Stimulated activated CD4-positive, alpha-beta T cell treated with anti-CD3 and anti-CD28 coated beads, Interleukin-4, amount 100 ng/mL, for 1 hour (primary cell): ENCODE measurements around the gene KAT2A.

Source experiments
- DNase-seq: peaks from one replicate; pipeline ENCODE4 v3.0.0-alpha.2; 2020

Gene KAT2A

GRCh38 chr17:42112552-42113176 lies 8.5 kb downstream of the KAT2A start, which contains the start of gene DHX58:
Gene DHX58, minus strand, starts transcription at chr17:42112714. Its CDS starts 822 bp downstream, at chr17:42111892.
- DNase-seq = peak; percentile 70

- peak; percentile 34 for DNase-seq
Observed at GRCh38 chr17:42111871-42112551, 9.2 kb downstream of the KAT2A start.

DNA sequence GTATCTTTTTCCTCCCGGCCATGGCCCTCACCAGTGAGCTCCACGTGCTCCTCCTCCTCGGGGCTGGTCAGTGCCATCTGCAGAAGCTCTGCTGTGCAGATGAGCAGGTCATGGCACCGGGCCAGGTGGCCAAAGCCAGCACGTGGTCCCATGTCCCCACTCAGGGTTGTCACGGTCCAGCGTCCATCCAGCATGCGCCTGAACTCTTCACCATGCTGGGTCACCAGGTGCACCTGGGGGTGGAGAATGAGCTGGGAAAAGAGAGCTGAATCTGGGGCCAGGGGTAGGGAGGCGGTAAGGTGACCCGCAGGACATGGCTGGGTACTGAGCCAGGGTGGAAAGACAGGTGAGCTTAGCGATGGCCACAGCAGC lies 9.9 kb downstream of the KAT2A start:
- no peak for DNase-seq

DNA sequence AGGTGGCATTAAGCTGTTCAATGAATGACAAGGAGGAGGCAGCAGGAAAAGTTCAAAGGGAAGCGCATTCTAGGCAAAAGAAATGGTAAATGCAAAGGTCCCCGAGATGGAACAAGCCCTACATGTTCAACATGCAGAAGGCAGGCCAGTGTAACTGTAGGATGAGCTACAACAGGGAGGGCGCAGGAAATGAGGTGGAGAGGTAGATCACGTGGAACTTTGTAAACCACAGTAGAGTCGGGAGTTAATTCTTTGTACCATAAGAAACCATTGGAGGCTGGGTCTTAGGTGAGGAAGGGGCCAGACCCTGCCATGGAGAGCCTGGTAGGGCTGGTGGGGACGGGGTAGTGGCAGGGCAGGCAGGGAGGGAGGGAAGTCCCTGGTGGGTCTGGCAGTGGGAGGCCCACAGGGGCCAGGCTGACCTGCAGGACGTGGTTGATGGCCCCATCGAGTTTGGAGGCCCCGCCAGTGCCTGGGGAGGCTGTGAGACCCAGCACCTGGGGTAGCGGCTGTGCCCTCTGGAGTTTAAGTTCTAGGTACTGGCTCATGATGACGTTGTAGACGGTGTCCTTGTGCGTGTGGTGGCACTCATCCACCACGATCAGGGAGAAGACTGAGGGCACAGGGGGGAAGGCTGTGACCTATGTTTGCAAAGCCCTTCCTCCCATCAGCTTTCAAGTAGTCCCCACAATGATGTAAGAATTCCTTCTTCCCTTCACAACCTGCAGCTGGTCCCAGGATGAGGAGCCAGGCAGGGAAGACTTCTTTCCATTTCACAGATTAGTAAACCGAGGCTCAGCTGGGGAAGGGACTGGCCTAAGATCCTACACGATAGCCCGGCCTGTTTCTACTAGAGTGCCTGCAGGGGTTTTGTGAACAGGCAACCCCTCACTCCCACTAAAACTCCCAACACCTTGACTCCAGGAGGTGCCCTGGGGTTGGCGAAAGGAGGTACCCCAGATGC lies 10.6 kb downstream of the KAT2A start:
- DNase-seq = no peak

DNA sequence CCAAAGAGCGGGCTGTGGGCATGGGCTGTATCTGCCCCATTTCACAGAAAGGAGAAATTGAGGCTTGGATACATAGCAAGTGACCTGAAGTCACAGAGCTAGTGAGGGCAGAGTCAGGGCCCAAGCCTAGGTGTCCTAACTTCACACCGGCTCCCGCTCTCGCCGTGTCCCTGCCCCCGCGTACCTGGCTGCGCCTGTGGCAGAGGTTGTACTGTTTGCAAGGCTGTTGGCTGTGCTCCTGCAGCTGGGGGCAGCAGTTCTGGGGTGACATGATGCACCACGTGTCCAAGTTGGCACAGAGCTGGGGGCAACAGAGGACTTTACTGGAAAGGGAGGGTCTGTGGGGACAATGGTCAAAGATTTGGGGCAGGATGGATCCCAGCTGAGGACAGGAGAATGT lies 12.1 kb downstream of the KAT2A start:
- no peak for DNase-seq

- peak; percentile 89 for DNase-seq
Observed at GRCh38 chr17:42107597-42108576, 13.3 kb downstream of the KAT2A start.

- DNase-seq = no peak
Observed at GRCh38 chr17:42107124-42107523, 14.0 kb downstream of the KAT2A start.

DNA sequence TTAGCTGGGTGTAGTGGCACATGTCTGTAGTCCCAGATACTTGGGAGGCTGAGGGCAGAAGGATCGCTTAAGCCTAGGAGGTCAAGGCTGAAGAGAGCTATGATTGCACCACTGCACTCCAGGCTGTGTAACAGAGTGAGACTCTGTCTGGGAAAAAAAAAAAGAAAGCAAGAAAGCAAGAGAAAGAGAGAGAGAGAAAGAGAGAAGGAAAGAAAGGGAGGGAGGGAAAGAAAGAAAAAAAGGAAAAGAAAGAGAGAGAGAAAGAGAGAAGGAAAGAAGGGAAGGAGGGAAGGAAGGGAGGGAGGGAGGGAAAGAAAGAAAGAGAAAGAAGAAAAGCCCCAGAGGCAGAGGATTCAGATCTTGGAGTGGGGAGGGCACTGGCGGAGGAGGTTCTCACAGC lies 15.2 kb downstream of the KAT2A start:
- DNase-seq = no peak

DNA sequence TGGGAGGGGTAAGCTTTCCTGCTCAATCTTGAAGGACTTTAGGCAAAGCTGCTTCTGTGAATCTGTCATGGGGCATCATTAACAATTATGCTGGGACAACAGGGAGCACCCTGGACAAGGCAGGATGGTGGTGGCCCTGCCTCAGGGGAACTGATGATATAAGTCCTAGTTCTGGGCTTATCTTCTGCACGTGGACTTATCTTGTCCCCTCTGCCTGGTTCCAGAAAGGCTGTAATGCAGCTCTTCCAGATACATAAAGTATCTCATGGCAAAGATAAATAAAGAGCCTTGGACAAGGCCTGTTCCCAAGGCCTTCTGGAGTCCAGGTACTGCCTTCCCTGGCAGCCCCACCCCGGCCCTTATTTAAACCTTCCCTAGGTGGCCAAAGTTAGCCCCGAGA lies 16.9 kb downstream of the KAT2A start:
- no peak for DNase-seq

DNA sequence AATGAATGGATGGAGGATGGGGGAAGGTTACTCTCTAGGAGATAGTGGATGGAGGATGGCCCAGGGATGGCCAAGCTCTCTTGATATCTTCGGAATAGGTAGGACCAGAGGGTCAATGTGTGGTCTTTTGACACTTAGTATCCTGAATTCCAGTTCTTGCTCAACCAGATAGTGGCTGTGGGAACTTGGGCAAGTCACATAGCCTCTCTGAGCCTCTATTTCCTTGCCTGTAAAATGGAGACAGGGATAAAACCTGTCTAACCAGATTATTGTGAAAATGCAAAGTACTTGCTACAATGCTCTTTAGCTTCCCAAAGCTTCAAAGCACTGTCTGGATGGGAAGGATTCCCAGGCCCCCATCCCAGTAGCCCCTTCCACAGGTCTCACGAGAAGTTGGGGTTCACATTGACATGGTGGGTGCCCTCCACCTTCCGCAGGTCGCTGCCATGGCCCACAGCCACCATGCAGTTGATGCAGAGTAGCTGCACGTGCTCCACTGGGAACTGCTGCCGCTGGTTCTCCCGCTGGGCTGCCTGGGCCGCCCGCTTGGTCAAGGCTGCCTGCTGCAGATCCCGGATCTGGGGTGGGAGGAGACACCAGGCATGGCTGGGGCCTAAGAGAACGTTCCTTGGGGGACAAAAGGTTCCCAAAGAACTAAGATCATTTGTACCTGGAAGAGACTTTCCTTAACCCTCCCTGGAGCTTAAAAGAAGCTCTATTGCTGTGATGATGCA lies 17.8 kb downstream of the KAT2A start:
- DNase-seq = no peak

GRCh38 chr17:42101513-42102292 lies 19.5 kb downstream of the KAT2A start:
- peak; percentile 65 for DNase-seq

DNA sequence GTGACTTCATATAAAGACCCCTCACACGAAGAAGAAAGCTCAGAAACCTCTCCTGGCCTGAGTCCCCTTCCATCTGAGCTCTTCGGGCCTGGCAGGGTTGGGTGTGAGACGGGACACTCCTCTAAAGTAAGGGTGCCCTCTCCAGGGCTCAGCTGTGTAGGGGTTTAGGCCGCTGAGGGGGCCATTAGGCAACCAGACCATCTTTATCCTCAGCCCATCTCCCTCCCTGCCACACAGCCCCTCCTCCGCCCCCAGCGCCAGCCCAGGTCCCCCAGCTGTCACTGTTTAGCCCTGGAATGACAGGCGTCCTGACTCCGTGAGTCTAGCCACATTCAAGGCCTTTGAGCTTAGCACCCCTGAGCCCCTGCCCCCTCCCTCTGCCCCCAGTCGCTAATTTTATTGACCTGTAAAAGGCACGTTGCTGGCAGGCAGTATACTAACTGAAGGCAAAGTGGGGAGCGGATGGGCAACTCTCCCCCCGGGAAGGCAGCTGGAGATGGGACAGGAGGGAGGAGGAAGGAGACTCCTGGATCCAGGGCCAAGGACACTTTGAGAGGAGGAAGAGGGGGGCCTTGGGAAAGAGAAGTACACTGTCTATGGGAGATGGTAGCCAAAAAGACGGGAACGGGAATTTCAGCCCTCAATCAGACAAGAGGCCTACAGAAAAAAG lies 22.3 kb downstream of the KAT2A start:
- DNase-seq = no peak

DNA sequence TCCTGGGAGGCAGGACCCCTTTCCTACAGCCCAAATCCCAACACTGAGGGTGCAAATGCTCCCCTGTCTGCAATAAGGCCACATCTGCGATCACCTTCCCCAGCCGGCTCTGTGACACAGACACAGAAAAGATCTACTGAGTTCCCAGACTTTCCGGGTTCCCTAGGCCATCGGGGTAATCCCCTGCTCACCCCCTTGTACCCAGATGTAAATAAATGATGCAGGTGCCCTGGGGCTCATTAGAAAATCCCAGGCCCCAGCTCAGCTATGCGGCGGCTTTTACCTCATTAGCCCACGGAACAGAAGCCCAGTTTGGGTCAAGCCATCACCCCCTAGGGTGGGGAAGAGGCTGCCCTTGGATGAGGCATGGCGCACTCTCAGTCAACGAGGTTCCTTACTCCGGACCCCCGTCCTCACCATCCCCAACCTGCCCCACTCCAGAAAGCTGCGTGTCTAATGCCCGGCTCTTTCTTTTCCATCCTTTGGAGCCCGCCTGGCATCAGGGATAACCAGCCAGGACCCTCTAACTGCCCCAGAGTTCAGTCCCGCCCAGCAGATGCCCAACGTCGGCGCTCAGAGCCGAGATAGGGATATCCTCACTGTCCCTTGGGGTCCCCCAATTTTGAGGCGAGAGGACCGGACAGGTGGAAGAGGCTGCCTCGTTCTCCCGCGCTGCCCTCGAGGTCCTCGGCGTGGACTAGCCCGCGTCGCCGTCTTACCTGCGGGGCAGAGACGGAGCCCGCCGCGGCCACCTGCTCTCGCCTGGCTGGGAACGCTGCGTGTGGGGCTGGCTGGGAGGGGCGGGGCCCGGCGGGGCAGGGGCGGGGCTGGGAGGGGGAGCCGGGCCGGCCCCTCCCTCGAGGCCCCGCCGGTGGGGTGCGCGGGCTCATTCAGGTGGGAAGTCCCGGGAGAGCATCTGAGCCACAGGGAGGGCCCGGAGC lies 23.2 kb downstream of the KAT2A start, which contains the start of gene ZNF385C:
ZNF385C (minus strand) TSS at position 783 of the 941 bp plus-strand sequence. CDS start 35,417 bp downstream, outside the sequence.
- peak; percentile 66 for DNase-seq

DNA sequence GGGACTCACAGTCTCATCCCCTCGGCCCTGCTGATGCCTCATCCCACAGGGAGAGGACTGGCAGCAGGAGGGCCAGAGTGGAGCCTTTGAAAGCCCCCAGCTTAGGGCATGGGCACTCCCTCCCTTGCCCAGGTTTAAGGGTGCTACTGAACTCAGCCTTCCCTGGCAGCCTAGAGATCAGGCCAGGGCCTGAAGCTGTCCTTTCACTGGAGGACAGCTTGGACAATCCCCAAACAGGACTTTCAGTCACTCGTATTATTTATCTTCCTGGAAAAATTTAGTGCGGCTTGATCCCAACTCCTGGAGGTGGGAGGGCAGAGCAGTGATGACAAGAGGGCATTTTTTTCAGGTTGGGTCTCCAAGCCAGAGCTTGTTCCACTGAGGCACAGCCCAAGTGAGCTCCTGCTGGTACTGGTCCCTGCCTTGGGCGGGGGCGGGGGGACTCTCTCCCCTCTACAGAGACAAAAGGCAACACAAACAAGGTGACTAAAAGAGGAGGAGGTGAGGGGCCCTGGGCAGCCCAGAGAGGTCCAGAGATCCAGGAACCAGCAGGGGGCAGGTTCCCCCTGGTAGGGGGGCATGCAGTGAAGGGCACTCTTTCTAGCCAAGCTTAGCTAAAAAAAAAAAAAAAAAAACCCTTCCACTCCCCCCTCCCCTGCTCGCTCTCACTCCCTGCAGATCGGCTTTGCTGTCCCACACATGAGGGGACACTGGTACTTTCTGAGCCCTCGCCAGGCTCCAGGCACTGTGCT lies 24.6 kb downstream of the KAT2A start:
- DNase-seq = no peak

DNA sequence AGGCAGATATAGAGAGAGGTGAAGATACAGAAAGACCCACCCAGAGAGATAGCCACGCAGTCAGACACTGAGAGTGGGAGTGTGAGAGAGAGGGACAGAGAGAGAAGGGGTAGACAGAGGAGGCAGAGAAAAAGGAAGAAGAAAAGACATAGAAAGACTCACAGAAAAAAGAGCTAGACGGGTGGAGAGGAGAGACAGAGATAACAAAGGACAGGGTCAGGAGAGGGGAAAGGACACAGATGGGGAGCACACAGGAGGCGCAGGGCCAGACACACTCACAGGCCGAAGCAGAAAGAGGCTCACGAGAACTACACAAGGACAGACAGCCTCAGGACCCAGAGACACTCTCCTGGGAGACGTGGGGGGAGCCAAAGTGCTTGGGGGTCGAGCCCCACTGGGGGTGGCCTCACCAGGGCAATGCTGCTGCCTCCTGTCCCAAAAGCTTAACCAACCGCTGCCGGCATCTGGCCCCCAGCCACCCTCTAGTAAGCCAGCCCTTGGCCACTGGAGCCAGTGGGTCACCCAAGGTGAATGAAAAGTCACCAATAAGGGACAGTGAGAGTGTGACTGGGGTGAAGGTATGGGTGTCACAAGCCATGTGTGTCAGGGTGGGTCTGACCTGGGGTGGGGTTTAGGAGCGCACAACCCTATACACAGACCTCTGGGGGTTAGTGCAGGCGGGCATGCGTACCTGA lies 26.6 kb downstream of the KAT2A start:
- DNase-seq = no peak

DNA sequence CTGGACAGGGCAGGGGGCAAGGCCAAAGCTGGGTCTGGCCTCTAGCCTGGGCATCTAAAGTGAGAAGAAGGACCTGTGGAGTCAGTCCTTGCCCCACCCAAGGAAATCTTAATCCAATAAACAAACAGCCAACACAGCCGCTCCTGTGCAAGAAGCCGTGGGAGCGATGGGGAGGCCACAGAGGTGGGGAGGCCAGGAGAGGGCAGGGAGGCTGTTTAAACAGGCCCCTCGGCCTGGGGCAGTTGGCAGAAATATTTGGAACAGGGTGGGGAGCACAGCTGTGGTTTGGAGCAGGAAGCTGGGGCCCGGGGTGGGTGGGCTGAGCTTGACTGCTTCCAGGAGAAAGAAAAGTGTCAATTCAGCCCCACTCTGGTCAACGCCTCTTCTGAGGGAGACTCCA lies 28.2 kb downstream of the KAT2A start:
- DNase-seq = no peak
